GM04503 (cell line): ENCODE measurements around the gene C20orf173.
A peak's percentile ranks its signal among the peaks of the same experiment; 100 is the strongest.
"Not testable (repeated sequence)": the region's sequence is repeated elsewhere in the genome, so short reads cannot be mapped to it uniquely, and the experiment has no call there.

Source experiments
- DNase-seq: peaks from one replicate; pipeline ENCODE4 v3.0.0-alpha.2; 2012; ENCODE audit warnings: low read depth

Gene C20orf173

GRCh38 chr20:35546127-35546526 is 16.7 kb upstream of the C20orf173 start:
- DNase-seq, result no peak

- not testable (repeated sequence) for DNase-seq
Measured at GRCh38 chr20:35544941-35545340, 15.5 kb upstream of the C20orf173 start.

- DNase-seq, result no peak
Measured at GRCh38 chr20:35544436-35544835, 15.0 kb upstream of the C20orf173 start.

GRCh38 chr20:35542990-35543389 is 13.5 kb upstream of the C20orf173 start:
- DNase-seq, result no peak

GRCh38 chr20:35541783-35542662 is 12.6 kb upstream of the C20orf173 start, which contains the start of gene ERGIC3:
Gene ERGIC3, plus strand, starts transcription at chr20:35542078. Its CDS starts 20 bp downstream, at chr20:35542098.
- peak; percentile 53 for DNase-seq

- no peak for DNase-seq
Measured at GRCh38 chr20:35541118-35541782, 11.8 kb upstream of the C20orf173 start.

- DNase-seq, result no peak
Measured at GRCh38 chr20:35539756-35540212, 10.3 kb upstream of the C20orf173 start.

GRCh38 chr20:35527122-35527769 is 2.2 kb downstream of the C20orf173 start:
- no peak for DNase-seq

- no peak for DNase-seq
Measured at GRCh38 chr20:35525639-35526038, 3.8 kb downstream of the C20orf173 start.

- DNase-seq, result no peak
Measured at GRCh38 chr20:35523298-35523888, 6.1 kb downstream of the C20orf173 start.

- no peak for DNase-seq
Measured at GRCh38 chr20:35518955-35519354, 10.5 kb downstream of the C20orf173 start.

GRCh38 chr20:35517767-35518166 is 11.7 kb downstream of the C20orf173 start:
- not testable (repeated sequence) for DNase-seq

GRCh38 chr20:35517125-35517524 is 12.3 kb downstream of the C20orf173 start:
- DNase-seq, result no peak

GRCh38 chr20:35515949-35516645 is 13.4 kb downstream of the C20orf173 start:
- DNase-seq, result peak; percentile 39

GRCh38 chr20:35515341-35515740 is 14.1 kb downstream of the C20orf173 start:
- DNase-seq, result no peak

- DNase-seq, result no peak
Measured at GRCh38 chr20:35514371-35514932, 15.0 kb downstream of the C20orf173 start.

- no peak for DNase-seq
Measured at GRCh38 chr20:35511814-35512420, 17.5 kb downstream of the C20orf173 start.

GRCh38 chr20:35510951-35511735 is 18.3 kb downstream of the C20orf173 start:
- DNase-seq, result no peak

- no peak for DNase-seq
Measured at GRCh38 chr20:35508493-35509218, 20.8 kb downstream of the C20orf173 start.
